PC-3 (cell line): ENCODE results near the gene DVL3. TPM values are rescaled to one million over a fixed set of nuclear protein-coding genes. Genes with fewer than 3 reads are reported as not detected.

Experiments used
- ATAC-seq: fragments of 200-7000 bp; cut with Tn5 transposase; 2 replicates; pipeline ENCODE4 v1.9.1; 2020; ENCODE audit warnings: mild to moderate bottlenecking, moderate library complexity
- BruUV-seq: library from RNA; stranded (reverse); fragments of 400-500 nt; replicated peaks from 2 replicates; lab custom pipeline; 2021; lab: Mats Ljungman, UMichigan
- CTCF ChIA-PET: fragments of 300-600 bp; sonication (Branson Sonifier 250); formaldehyde crosslinking; loops from one replicate; lab custom pipeline; 2022; ENCODE audit warnings: antibody characterized with exemption; lab: Charles Lee
- POLR2A ChIA-PET: fragments of 300-600 bp; sonication (Branson Sonifier 250); formaldehyde crosslinking; loops from one replicate; lab custom pipeline; 2022; ENCODE audit warnings: antibody characterized with exemption; ENCODE audit not compliant: unreplicated experiment; lab: Charles Lee
- DNase-seq: peaks from one replicate; pipeline ENCODE4 v3.0.0-alpha.2; 2015
- H2AFZ ChIP-seq: fragments of 300-600 bp; sonication (generic); 2 replicates; pipeline ENCODE4 v1.6.0; 2016; ENCODE audit warnings: antibody characterized with exemption, low read length
- H3F3A ChIP-seq: fragments of 300-600 bp; sonication (generic); one replicate; pipeline ENCODE4 v1.6.0; 2017; ENCODE audit warnings: antibody characterized with exemption, low read length, control low read depth, mild to moderate bottlenecking; ENCODE audit not compliant: unreplicated experiment
- H3K27ac ChIP-seq: fragments of 300-600 bp; sonication (generic); 2 replicates; pipeline ENCODE4 v1.5.1; 2016; ENCODE audit warnings: mild to moderate bottlenecking, low read length
- H3K27me3 ChIP-seq: fragments of 300-600 bp; sonication (generic); 2 replicates; pipeline ENCODE4 v1.6.1; 2016; ENCODE audit warnings: low read length, mixed read lengths
- H3K36me3 ChIP-seq: fragments of 300-600 bp; sonication (generic); 2 replicates; pipeline ENCODE4 v1.6.1; 2016; ENCODE audit warnings: low read depth, mixed run types, low read length, mixed read lengths
- H3K4me1 ChIP-seq: fragments of 300-600 bp; sonication (generic); 2 replicates; pipeline ENCODE4 v1.5.1; 2016; ENCODE audit warnings: low read length; ENCODE audit not compliant: insufficient read depth
- H3K4me2 ChIP-seq: fragments of 300-600 bp; sonication (generic); 2 replicates; pipeline ENCODE4 v1.6.0; 2016; ENCODE audit warnings: low read length
- H3K4me3 ChIP-seq: fragments of 300-600 bp; sonication (generic); 2 replicates; pipeline ENCODE4 v1.5.1; 2016; ENCODE audit warnings: mild to moderate bottlenecking, low read length, mixed read lengths
- H3K79me2 ChIP-seq: fragments of 300-600 bp; sonication (generic); 2 replicates; pipeline ENCODE4 v1.6.1; 2017; ENCODE audit warnings: low read length, mixed read lengths
- H3K9ac ChIP-seq: fragments of 300-600 bp; sonication (generic); 2 replicates; pipeline ENCODE4 v1.6.0; 2016; ENCODE audit warnings: mild to moderate bottlenecking, low read length
- H3K9me2 ChIP-seq: fragments of 300-600 bp; sonication (generic); replicated peaks from 2 replicates; pipeline ENCODE4 v1.6.1; 2016; ENCODE audit warnings: mixed run types, low read length, mixed read lengths
- H3K9me3 ChIP-seq: fragments of 300-600 bp; sonication (generic); 2 replicates; pipeline ENCODE4 v1.6.1; 2016; ENCODE audit warnings: low read length, mixed read lengths
- H4K20me1 ChIP-seq: fragments of 300-600 bp; sonication (generic); 2 replicates; pipeline ENCODE4 v1.6.1; 2016; ENCODE audit warnings: low read length, mixed read lengths
- EZH2 ChIP-seq: fragments of 300-600 bp; sonication (generic); IDR thresholded peaks from one replicate; pipeline ENCODE4 v1.6.1; 2017; ENCODE audit warnings: antibody characterized with exemption, mild to moderate bottlenecking, low read length; ENCODE audit not compliant: unreplicated experiment
- EZH2phosphoT487 ChIP-seq: fragments of 300-600 bp; sonication (generic); IDR thresholded peaks from 2 replicates; pipeline ENCODE4 v1.6.1; 2018; ENCODE audit warnings: mild to moderate bottlenecking, antibody characterized with exemption, low read length, borderline replicate concordance
- intact Hi-C: fragments of 100-400 bp; cut with micrococcal nuclease; formaldehyde crosslinking; loops from 2 replicates; pipeline ENCODE4 v1.9.0; 2023
- total RNA-seq: library from RNA; depleted of rRNA; stranded (reverse); fragments of >200 nt; gene quantifications from 2 replicates; pipeline ENCODE4 v1.2.3, GENCODE V29; 2014
- TF ChIP-seq, protein P1 (sequence below): fragments of 300-600 bp; sonication (generic); conservative IDR thresholded peaks from 2 replicates; pipeline ENCODE4 v1.5.1; 2017; ENCODE audit warnings: antibody characterized with exemption, low read depth, mild to moderate bottlenecking, low read length

Gene DVL3
- total RNA-seq, 1 experiment from 2014 or later = 50.6 TPM

DNA sequence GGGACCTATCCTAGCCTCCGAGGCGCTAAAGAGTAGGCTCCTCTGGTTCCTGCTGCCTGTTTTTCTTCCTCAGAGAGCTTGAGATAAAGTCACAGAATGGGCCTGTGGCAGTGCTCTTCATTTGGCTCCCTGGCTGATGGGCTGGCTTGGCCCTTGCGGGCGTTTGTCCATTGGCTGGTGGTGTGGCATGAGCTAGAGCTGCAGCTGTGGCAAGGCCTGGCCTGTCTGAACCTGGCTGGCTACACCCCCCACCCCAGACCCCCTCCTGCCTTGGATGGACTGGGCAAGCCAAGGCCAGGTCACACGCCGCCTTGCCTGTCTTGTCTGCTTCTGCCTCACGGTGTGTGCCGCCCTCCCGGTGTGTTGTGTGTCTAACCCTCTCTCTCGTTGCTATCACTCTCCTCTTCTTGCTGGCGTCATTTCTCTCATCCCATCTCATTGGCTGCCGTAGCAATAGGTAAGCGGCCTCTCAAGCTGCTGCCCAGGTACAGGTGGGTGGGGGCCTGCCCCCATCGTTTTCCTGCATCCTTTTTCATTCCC lies 22.7 kb downstream of the DVL3 start:
- Histone ChIP-seq H3K36me3 (peaks cover 59% of the 10 kb centered on the region), H2AFZ (no peak overlapping the region), H3K4me2 (peak overlapping the region; percentile 97; the same call in 1 of the 2 replicates), H3K9me2 (no peaks in the 10 kb centered on the region), H3K9ac (no peak overlapping the region), H3K9me3 (no peaks in the 10 kb centered on the region), H3F3A (no peaks in the 10 kb centered on the region), H3K4me1 (peaks cover 38% of the 10 kb centered on the region), H4K20me1 (peaks cover 18% of the 10 kb centered on the region), H3K27ac (no peak overlapping the region), H3K79me2 (peaks cover 52% of the 10 kb centered on the region), H3K4me3 (no peak overlapping the region), H3K27me3 (no peaks in the 10 kb centered on the region)
- ChIA-PET CTCF (no interaction called here), POLR2A (no interaction called here)
- DNase-seq (no peak), ATAC-seq (no peak)
- BruUV-seq = no TSS peak
- intact Hi-C loops = no loop called here
- TF ChIP-seq EZH2phosphoT487 = no peak
- TF ChIP-seq, protein P1, sequence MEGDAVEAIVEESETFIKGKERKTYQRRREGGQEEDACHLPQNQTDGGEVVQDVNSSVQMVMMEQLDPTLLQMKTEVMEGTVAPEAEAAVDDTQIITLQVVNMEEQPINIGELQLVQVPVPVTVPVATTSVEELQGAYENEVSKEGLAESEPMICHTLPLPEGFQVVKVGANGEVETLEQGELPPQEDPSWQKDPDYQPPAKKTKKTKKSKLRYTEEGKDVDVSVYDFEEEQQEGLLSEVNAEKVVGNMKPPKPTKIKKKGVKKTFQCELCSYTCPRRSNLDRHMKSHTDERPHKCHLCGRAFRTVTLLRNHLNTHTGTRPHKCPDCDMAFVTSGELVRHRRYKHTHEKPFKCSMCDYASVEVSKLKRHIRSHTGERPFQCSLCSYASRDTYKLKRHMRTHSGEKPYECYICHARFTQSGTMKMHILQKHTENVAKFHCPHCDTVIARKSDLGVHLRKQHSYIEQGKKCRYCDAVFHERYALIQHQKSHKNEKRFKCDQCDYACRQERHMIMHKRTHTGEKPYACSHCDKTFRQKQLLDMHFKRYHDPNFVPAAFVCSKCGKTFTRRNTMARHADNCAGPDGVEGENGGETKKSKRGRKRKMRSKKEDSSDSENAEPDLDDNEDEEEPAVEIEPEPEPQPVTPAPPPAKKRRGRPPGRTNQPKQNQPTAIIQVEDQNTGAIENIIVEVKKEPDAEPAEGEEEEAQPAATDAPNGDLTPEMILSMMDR = no peak
- no peak for TF ChIP-seq EZH2

DNA sequence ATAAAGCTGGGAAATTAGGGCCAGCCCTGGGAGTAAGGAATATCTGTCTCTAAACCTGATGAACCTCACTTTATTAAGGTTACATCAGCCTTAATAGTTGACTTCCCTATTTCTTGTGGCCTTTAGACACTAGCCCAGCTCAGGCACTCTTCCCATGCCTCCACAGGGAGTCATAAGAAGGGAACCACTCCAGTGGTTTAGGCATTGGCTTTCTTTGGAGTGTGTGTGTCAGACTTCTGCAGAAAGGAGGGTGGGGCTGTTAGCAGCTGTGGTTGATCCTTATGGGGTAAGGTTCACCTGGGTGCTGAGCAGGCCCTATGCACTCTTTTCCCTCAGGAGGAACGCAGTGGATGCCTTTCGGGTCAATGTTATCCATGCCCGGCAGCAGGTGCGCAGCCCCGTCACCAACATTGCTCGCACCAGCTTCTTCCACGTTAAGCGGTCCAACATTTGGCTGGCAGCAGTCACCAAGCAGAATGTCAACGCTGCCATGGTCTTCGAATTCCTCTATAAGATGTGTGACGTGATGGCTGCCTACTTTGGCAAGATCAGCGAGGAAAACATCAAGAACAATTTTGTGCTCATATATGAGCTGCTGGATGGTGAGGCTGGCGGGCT lies 23.5 kb downstream of the DVL3 start:
- no peak for TF ChIP-seq EZH2
- no peak for TF ChIP-seq EZH2phosphoT487
- TF ChIP-seq, protein P1 = no peak
- Histone ChIP-seq H3K27me3 (no peaks in the 10 kb centered on the region), H3K79me2 (peaks cover 52% of the 10 kb centered on the region), H3K4me1 (peaks cover 38% of the 10 kb centered on the region), H2AFZ (no peak overlapping the region), H3K9ac (no peak overlapping the region), H3K9me3 (no peaks in the 10 kb centered on the region), H3K36me3 (peaks cover 67% of the 10 kb centered on the region), H3K9me2 (no peaks in the 10 kb centered on the region), H3K27ac (no peak overlapping the region), H3F3A (no peaks in the 10 kb centered on the region), H4K20me1 (peaks cover 18% of the 10 kb centered on the region), H3K4me2 (peak overlapping the region; percentile 5; the same call in 1 of the 2 replicates), H3K4me3 (no peak overlapping the region)
- CTCF ChIA-PET = no interaction called here
- POLR2A ChIA-PET = no interaction called here
- no TSS peak for BruUV-seq
- ATAC-seq (no peak), DNase-seq (no peak)
- intact Hi-C loops = no loop called here

DNA sequence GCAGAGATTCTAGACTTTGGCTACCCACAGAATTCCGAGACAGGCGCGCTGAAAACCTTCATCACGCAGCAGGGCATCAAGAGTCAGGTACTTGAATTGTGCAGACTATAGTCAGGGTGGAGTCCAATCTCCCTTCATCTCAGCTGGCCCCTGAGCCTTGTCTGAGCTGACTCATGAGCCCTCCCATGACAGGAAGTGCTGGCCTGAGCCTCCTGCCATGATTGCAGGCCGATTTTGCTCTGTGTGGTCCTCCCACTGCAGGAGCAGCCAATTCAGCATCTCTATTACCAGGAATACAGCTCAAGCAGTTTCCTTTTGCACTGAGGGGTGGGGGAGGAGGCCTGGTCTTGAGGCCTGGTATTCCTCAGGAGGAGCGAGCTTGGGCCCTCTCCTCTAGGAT lies 25.0 kb downstream of the DVL3 start:
- DNase-seq (no peak), ATAC-seq (no peak)
- intact Hi-C loops = no loop called here
- H3K4me1 ChIP-seq = peaks cover 34% of the 10 kb centered on the region
- POLR2A ChIA-PET = no interaction called here
- H3K4me3 ChIP-seq = no peak overlapping the region
- H3K79me2 ChIP-seq = peaks cover 47% of the 10 kb centered on the region
- peaks cover 75% of the 10 kb centered on the region for H3K36me3 ChIP-seq
- H3K27me3 ChIP-seq = no peaks in the 10 kb centered on the region
- no peak overlapping the region for H3K27ac ChIP-seq
- CTCF ChIA-PET = no interaction called here
- H3K9me3 ChIP-seq = no peaks in the 10 kb centered on the region
- BruUV-seq = no TSS peak
- no peaks in the 10 kb centered on the region for H3K9me2 ChIP-seq
- no peak overlapping the region for H3K9ac ChIP-seq
- H3K4me2 ChIP-seq = no peak overlapping the region
- H2AFZ ChIP-seq = no peak overlapping the region
- TF ChIP-seq, protein P1 = no peak
- no peak for TF ChIP-seq EZH2phosphoT487
- TF ChIP-seq EZH2 = no peak
- peaks cover 4% of the 10 kb centered on the region for H3F3A ChIP-seq
- H4K20me1 ChIP-seq = peaks cover 18% of the 10 kb centered on the region
